ENCODE results near the gene PRKN.

The PRKN gene

GRCh38 chr6:162270966-162271365 lies 456.6 kb downstream of the PRKN start:
- no peak for TF ChIP-seq ZFX (IDR thresholded peaks at IDR 0.05)
- H3K27ac ChIP-seq = no peak overlapping the region

- no peak for TF ChIP-seq ZFX (IDR thresholded peaks at IDR 0.05)
- TF ChIP-seq CTCF (conservative IDR thresholded peaks at IDR 0.05) = no peak
- H3K27ac ChIP-seq = no peak overlapping the region
Measured at GRCh38 chr6:162267641-162268040, 459.9 kb downstream of the PRKN start.

- H3K27ac ChIP-seq = no peak overlapping the region
- TF ChIP-seq CTCF (conservative IDR thresholded peaks at IDR 0.05) (no peak), ZFX (IDR thresholded peaks at IDR 0.05) (no peak)
Measured at GRCh38 chr6:162267126-162267525, 460.4 kb downstream of the PRKN start.

GRCh38 chr6:162264581-162264980 lies 463.0 kb downstream of the PRKN start:
- no peak overlapping the region for H3K27ac ChIP-seq
- TF ChIP-seq CTCF (conservative IDR thresholded peaks at IDR 0.05) (no peak), ZFX (IDR thresholded peaks at IDR 0.05) (no peak)

- TF ChIP-seq ZFX (IDR thresholded peaks at IDR 0.05) (no peak), CTCF (conservative IDR thresholded peaks at IDR 0.05) (no peak)
- no peak overlapping the region for H3K27ac ChIP-seq
Measured at GRCh38 chr6:162262466-162263196, 464.9 kb downstream of the PRKN start.

- no peak overlapping the region for H3K27ac ChIP-seq
- no peak for TF ChIP-seq CTCF (conservative IDR thresholded peaks at IDR 0.05)
- no peak for TF ChIP-seq ZFX (IDR thresholded peaks at IDR 0.05)
Measured at GRCh38 chr6:162261598-162261997, 466.0 kb downstream of the PRKN start.

GRCh38 chr6:162260027-162260426 lies 467.5 kb downstream of the PRKN start:
- TF ChIP-seq ZFX (IDR thresholded peaks at IDR 0.05) = no peak
- TF ChIP-seq CTCF (conservative IDR thresholded peaks at IDR 0.05) = no peak
- no peak overlapping the region for H3K27ac ChIP-seq

- no peak overlapping the region for H3K27ac ChIP-seq
- TF ChIP-seq ZFX (IDR thresholded peaks at IDR 0.05) (no peak), CTCF (conservative IDR thresholded peaks at IDR 0.05) (no peak)
Measured at GRCh38 chr6:162258647-162259046, 468.9 kb downstream of the PRKN start.

Data from C4-2B (cell line).